WERI-Rb-1 (cell line): ENCODE measurements around the gene C1orf50.
A peak's percentile ranks its signal among the peaks of the same experiment; 100 is the strongest.
"Not testable (repeated sequence)": the region's sequence is repeated elsewhere in the genome, so short reads cannot be mapped to it uniquely, and the experiment has no call there.

Experiments used
- DNase-seq: peaks from one replicate; pipeline ENCODE4 v3.0.0-alpha.2; 2020
- H3K27ac ChIP-seq: fragments of 250-450 bp; sonication (Bioruptor Pico); 2 replicates; pipeline ENCODE4 v1.5.1; 2020; ENCODE audit warnings: mild to moderate bottlenecking, moderate library complexity
- H3K27me3 ChIP-seq: fragments of 250-450 bp; sonication (Bioruptor Pico); 2 replicates; pipeline ENCODE4 v1.5.1; 2021; ENCODE audit warnings: mild to moderate bottlenecking, low read depth, moderate library complexity; ENCODE audit not compliant: insufficient read depth, severe bottlenecking
- H3K36me3 ChIP-seq: fragments of 250-450 bp; sonication (Bioruptor Pico); 2 replicates; pipeline ENCODE4 v1.5.1; 2020; ENCODE audit warnings: mild to moderate bottlenecking, moderate library complexity
- H3K4me3 ChIP-seq: 2 replicates; pipeline ENCODE4 v1.5.1; 2011; ENCODE audit warnings: low read depth, mild to moderate bottlenecking, control low read depth, low read length
- H3K9me3 ChIP-seq: fragments of 250-450 bp; sonication (Bioruptor Pico); 2 replicates; pipeline ENCODE4 v1.5.1; 2021; ENCODE audit warnings: mild to moderate bottlenecking, moderate library complexity; ENCODE audit not compliant: severe bottlenecking
- TF ChIP-seq, protein P1 (sequence below): IDR thresholded peaks from 2 replicates; pipeline ENCODE4 v1.5.1; 2011; ENCODE audit warnings: low read depth, mild to moderate bottlenecking, control low read depth, inconsistent platforms, low read length

The C1orf50 gene

DNA sequence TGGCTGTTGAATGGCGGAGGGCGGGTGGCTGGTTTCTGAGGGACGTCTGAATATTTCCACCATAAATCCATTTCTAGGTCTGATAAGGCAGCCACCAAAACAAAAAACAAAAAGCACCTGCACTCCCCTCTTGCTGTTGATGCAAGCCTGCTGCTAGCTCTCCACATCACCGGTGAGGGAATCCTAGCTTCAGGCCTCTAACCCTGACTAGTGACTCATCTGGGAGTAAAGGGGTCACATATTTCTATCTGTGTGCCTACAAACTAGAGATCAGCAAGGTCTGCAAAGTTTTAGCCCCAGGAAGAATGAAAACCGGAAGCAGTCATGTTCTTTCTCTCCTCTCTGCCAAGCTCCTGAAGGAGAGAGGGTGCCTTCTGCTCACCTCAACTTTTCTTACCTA is 39.5 kb downstream of the C1orf50 start:
- Histone ChIP-seq H3K27me3 (no peaks in the 10 kb centered on the region), H3K36me3 (peaks cover 19% of the 10 kb centered on the region), H3K27ac (peak overlapping the region; percentile 58), H3K4me3 (no peak overlapping the region), H3K9me3 (peaks cover 5% of the 10 kb centered on the region)
- DNase-seq = no peak
- TF ChIP-seq, protein P1, sequence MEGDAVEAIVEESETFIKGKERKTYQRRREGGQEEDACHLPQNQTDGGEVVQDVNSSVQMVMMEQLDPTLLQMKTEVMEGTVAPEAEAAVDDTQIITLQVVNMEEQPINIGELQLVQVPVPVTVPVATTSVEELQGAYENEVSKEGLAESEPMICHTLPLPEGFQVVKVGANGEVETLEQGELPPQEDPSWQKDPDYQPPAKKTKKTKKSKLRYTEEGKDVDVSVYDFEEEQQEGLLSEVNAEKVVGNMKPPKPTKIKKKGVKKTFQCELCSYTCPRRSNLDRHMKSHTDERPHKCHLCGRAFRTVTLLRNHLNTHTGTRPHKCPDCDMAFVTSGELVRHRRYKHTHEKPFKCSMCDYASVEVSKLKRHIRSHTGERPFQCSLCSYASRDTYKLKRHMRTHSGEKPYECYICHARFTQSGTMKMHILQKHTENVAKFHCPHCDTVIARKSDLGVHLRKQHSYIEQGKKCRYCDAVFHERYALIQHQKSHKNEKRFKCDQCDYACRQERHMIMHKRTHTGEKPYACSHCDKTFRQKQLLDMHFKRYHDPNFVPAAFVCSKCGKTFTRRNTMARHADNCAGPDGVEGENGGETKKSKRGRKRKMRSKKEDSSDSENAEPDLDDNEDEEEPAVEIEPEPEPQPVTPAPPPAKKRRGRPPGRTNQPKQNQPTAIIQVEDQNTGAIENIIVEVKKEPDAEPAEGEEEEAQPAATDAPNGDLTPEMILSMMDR = no peak

GRCh38 chr1:42807056-42807668 is 40.1 kb downstream of the C1orf50 start:
- H3K27me3 ChIP-seq = no peaks in the 10 kb centered on the region
- H3K9me3 ChIP-seq = peaks cover 5% of the 10 kb centered on the region
- H3K27ac ChIP-seq = peak overlapping the region; percentile 58
- no peak overlapping the region for H3K4me3 ChIP-seq
- H3K36me3 ChIP-seq = peaks cover 19% of the 10 kb centered on the region
- TF ChIP-seq, protein P1 = no peak
- DNase-seq = peak; percentile 28

- H3K27ac ChIP-seq = not testable (repeated sequence)
Observed at GRCh38 chr1:42814815-42815214, 47.8 kb downstream of the C1orf50 start.

GRCh38 chr1:42815941-42816584 is 49.0 kb downstream of the C1orf50 start:
- H3K27me3 ChIP-seq = no peaks in the 10 kb centered on the region
- H3K36me3 ChIP-seq = peaks cover 11% of the 10 kb centered on the region
- TF ChIP-seq, protein P1 = no peak
- no peak for DNase-seq
- H3K4me3 ChIP-seq = peak overlapping the region; percentile 77
- H3K27ac ChIP-seq = peak overlapping the region; percentile 100
- no peaks in the 10 kb centered on the region for H3K9me3 ChIP-seq

More at GRCh38 chr1:42814815-42815214, 47.8 kb downstream of the C1orf50 start:
- peaks cover 11% of the 10 kb centered on the region for H3K36me3 ChIP-seq
- not testable (repeated sequence) for H3K9me3 ChIP-seq, H3K27me3 ChIP-seq, H3K4me3 ChIP-seq, DNase-seq

GRCh38 chr1:42816585-42817439 is 49.8 kb downstream of the C1orf50 start, which contains the start of the genes ERMAP and SVBP:
Gene ERMAP (plus strand): TSS chr1:42817122. CDS start chr1:42830449, 13,327 bp downstream.
Gene SVBP (minus strand): TSS chr1:42817397. CDS start chr1:42816544, 853 bp downstream.
- peak; percentile 91 for DNase-seq
- TF ChIP-seq, protein P1 = no peak
- Histone ChIP-seq H3K36me3 (peaks cover 11% of the 10 kb centered on the region), H3K9me3 (no peaks in the 10 kb centered on the region), H3K27me3 (no peaks in the 10 kb centered on the region), H3K27ac (peak within 1 kb of the TSS; percentile 100), H3K4me3 (peak within 1 kb of the TSS; percentile 77)

DNA sequence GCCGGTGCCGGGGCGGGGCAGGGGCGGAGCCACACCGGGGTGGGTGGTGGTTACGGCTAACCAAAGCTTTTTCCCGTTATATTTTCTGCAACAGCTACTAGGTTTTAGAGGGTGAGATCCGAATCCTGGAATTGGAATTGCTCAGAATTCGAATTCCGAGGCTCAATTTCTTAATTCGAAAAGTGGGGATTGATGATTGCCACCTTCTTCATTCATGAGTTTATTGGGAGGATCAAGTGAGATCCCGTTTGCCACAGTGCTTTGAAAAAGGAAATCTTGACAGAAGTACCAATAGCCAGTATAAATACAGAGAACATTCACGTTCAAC is 50.4 kb downstream of the C1orf50 start:
- DNase-seq = no peak
- Histone ChIP-seq H3K4me3 (peak overlapping the region; percentile 46), H3K27ac (peak overlapping the region; percentile 100; the same call in 1 of the 2 replicates), H3K36me3 (peaks cover 11% of the 10 kb centered on the region), H3K9me3 (no peaks in the 10 kb centered on the region), H3K27me3 (no peaks in the 10 kb centered on the region)
- TF ChIP-seq, protein P1 = no peak
